Measurements from ENCODE around the gene FLAD1. TPM values are rescaled to one million over a fixed set of nuclear protein-coding genes. Genes with fewer than 3 reads are reported as not detected.

Gene FLAD1
- total RNA-seq, 4 donors from 2014 or later, result 12.6 to 33.8 (median 20.7) TPM

DNA sequence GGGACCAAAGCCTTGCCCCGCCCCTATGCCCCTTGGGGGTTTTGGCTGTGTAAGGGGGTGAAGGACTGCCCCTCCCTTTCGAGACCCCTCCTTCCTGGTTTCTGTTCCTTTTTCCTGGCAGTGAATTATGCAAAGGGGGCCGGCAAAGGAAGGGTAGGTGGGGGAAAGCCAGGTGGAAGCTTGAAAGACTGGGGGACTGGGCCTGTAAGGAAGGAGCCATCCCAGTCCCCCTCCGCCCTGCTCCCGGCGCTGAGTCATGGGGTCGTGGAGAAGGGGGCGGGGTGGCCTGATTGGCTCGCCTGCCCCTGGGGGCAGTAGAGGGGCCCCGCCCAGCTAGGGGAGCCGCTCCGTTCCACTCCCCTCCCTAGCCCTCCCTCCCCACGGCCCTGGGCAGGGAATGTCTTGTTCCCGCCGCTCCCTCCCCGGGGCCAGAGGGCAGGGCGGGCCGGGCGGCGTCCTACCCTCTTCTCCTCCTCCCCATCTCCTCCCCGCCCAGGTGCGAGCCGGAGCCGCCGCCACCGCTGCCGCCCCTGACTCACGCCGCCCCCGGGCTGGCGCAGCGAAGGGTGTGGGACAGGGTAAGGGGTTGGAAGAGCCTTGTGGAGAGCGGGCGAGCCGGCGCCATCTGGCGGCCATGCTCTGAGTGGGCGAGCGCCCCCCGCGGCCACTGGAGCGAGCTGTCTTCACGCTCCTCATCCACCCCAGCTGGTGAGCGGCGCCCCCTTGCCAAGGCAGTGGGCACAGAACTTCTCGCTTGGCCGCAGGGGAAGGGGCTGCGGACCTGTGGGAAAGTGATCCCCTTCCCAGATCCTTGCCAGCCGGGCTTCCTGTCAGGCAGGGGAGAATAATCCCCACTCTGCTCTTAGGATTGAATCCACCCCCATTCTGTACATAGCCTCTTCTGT is 34.1 kb downstream of the FLAD1 start:
- no peaks in the 10 kb centered on the region for H3K36me3 ChIP-seq
- DNase-seq, result peak; percentile 91 to 94
- H3K4me1 ChIP-seq, result peaks cover 0 to 12% of the 10 kb centered on the region in 2 donors
- H3K27ac ChIP-seq, result peak overlapping the region; percentile 89 to 94
- H3K4me3 ChIP-seq, result peak overlapping the region; percentile 41 to 47
- H3K27me3 ChIP-seq, result no peaks in the 10 kb centered on the region
- TF ChIP-seq, protein P1, sequence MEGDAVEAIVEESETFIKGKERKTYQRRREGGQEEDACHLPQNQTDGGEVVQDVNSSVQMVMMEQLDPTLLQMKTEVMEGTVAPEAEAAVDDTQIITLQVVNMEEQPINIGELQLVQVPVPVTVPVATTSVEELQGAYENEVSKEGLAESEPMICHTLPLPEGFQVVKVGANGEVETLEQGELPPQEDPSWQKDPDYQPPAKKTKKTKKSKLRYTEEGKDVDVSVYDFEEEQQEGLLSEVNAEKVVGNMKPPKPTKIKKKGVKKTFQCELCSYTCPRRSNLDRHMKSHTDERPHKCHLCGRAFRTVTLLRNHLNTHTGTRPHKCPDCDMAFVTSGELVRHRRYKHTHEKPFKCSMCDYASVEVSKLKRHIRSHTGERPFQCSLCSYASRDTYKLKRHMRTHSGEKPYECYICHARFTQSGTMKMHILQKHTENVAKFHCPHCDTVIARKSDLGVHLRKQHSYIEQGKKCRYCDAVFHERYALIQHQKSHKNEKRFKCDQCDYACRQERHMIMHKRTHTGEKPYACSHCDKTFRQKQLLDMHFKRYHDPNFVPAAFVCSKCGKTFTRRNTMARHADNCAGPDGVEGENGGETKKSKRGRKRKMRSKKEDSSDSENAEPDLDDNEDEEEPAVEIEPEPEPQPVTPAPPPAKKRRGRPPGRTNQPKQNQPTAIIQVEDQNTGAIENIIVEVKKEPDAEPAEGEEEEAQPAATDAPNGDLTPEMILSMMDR (IDR thresholded peaks at IDR 0.05), result peak; percentile 98 to 100 (median 99)
- TF ChIP-seq POLR2A (IDR thresholded peaks at IDR 0.05), result peak in 1 of 2 donors; percentile 70
- intact Hi-C loops (cut with DNase I; ENCODE audit: low total_unique reads), result no loop called here
- no peaks in the 10 kb centered on the region for H3K9me3 ChIP-seq

DNA sequence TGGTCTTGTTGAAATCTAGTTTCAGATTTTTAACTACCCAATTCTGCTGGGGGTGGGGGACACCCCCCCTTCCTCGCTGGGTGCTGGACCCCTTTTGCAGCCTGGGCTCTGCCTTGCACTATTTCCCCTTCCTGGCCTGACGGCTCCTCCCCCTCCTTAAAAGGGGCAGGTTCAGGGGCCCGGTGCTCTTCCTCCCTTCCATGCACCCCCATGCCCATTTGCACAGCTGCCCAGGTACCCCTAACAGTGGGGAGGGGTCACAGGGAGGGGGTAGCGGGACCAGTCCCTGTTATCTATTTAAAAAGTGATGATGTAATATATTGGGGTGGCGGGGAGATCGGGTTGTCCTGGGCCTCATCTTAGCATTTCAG is 34.8 kb downstream of the FLAD1 start:
- no peak for TF ChIP-seq POLR2A (IDR thresholded peaks at IDR 0.05)
- TF ChIP-seq, protein P1 (IDR thresholded peaks at IDR 0.05), result no peak
- Histone ChIP-seq H3K4me1 (peaks cover 0 to 10% of the 10 kb centered on the region in 2 donors), H3K27ac (peak overlapping the region; percentile 89 to 94), H3K36me3 (no peaks in the 10 kb centered on the region), H3K9me3 (no peaks in the 10 kb centered on the region), H3K27me3 (no peaks in the 10 kb centered on the region), H3K4me3 (peak overlapping the region; percentile 41 to 47)
- intact Hi-C loops (cut with DNase I; ENCODE audit: low total_unique reads), result no loop called here
- no peak for DNase-seq

DNA sequence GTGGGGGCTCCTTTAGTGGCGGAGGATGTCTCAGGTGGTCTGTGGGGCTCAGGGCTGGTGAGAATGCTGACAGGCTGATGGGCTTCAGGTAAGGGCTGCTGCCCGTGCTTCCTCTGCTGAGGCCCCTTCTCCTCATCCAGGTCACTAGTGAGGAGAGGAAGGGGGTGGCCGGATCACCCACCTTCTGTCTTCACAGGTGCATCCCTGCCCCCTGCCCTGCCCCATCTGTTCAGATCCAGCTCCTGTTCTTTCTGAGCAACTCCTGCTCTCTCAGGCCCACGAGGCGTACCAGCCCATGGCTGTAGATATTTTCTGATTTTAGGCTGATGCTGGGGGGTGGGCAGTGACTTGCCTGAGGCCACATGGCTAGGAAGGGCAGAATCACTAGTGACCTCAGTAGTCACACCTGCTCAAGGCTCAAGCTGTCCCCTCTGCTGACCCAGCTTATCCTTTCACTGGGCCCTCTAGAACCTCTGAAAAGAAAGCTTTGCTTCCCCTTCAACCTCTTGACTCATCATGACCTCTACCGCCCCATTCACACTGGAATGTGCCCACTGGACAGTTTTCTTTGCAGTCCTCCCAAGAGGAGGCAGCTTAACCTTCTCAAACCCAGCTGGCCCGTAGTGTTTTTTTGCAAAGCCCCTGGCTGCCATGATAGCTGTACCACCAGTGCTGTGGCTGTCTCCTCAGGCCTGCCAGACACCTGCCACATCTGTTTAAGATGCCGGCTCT is 35.6 kb downstream of the FLAD1 start:
- intact Hi-C loops (cut with DNase I; ENCODE audit: low total_unique reads), result no loop called here
- H3K27ac ChIP-seq, result peak overlapping the region in 1 of 2 donors; percentile 94
- DNase-seq, result no peak
- no peaks in the 10 kb centered on the region for H3K36me3 ChIP-seq
- no peak overlapping the region for H3K4me3 ChIP-seq
- no peaks in the 10 kb centered on the region for H3K9me3 ChIP-seq
- peaks cover 0 to 10% of the 10 kb centered on the region in 2 donors for H3K4me1 ChIP-seq
- TF ChIP-seq, protein P1 (IDR thresholded peaks at IDR 0.05), result no peak
- no peak for TF ChIP-seq POLR2A (IDR thresholded peaks at IDR 0.05)
- no peaks in the 10 kb centered on the region for H3K27me3 ChIP-seq

DNA sequence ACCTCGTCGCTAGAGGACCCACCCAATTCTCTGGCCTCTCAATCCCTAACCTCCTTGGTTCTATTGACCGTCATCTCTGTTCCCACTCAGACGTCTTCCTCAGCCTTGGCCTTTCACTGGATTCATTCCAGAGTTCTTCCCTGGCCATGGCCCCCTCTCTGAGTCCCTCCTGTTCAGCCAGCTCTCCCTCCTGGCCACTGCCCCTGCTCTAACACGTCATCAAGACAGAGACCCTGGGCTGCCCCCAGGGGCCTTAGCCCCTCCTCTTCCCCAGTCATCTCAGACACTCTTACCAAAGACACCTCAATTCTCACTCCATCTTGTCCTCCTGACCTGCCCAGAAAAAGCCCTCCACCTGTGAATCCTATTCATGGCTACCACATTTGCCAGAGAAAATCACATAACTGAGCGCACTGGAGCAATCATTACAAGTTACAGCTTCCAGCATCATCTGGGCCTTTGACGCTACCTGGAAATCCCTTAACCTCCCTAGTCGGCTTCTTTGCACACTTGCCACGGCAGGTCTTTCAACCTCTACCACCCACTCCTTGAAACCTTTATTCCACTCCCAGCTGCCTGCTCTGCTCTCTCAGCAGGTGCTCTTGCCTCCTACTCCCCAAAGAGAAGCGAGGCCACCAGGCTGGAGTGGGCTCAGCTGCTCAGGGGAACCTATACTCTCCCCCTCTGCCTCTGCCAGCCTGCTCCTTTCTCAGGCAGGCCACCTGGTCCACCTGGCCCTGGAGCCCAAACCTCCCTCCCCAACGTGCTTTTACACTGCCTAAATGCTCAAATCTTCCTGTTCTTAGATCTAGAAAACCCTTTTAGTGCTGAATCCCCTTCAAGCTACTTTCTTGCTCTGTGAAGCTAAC is 36.5 kb downstream of the FLAD1 start:
- H3K27ac ChIP-seq, result no peak overlapping the region
- DNase-seq, result no peak
- no peak overlapping the region for H3K4me3 ChIP-seq
- no peaks in the 10 kb centered on the region for H3K36me3 ChIP-seq
- intact Hi-C loops (cut with DNase I; ENCODE audit: low total_unique reads), result no loop called here
- H3K9me3 ChIP-seq, result no peaks in the 10 kb centered on the region
- peaks cover 0 to 10% of the 10 kb centered on the region in 2 donors for H3K4me1 ChIP-seq
- no peak for TF ChIP-seq POLR2A (IDR thresholded peaks at IDR 0.05)
- H3K27me3 ChIP-seq, result no peaks in the 10 kb centered on the region

All from uterus (tissue), 4 donors.